ENCODE data around the gene F8.

- TF ChIP-seq, protein P1, sequence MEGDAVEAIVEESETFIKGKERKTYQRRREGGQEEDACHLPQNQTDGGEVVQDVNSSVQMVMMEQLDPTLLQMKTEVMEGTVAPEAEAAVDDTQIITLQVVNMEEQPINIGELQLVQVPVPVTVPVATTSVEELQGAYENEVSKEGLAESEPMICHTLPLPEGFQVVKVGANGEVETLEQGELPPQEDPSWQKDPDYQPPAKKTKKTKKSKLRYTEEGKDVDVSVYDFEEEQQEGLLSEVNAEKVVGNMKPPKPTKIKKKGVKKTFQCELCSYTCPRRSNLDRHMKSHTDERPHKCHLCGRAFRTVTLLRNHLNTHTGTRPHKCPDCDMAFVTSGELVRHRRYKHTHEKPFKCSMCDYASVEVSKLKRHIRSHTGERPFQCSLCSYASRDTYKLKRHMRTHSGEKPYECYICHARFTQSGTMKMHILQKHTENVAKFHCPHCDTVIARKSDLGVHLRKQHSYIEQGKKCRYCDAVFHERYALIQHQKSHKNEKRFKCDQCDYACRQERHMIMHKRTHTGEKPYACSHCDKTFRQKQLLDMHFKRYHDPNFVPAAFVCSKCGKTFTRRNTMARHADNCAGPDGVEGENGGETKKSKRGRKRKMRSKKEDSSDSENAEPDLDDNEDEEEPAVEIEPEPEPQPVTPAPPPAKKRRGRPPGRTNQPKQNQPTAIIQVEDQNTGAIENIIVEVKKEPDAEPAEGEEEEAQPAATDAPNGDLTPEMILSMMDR (IDR thresholded peaks at IDR 0.05), result no peak
- TF ChIP-seq POLR2A (IDR thresholded peaks at IDR 0.05), result no peak
Measured at GRCh38 chrX:155000841-155001240, 21.7 kb downstream of the F8 start.
